WI38 (cell line): Measurements from ENCODE around the gene SYTL3.

Experiments
- H3K4me3 ChIP-seq: 2 replicates; pipeline ENCODE4 v1.5.1; 2011; ENCODE audit warnings: low read depth, mild to moderate bottlenecking, control low read depth, low read length
- TF ChIP-seq, protein P1 (sequence below): IDR thresholded peaks from 2 replicates; pipeline ENCODE4 v1.5.1; 2012; ENCODE audit warnings: low read depth, mild to moderate bottlenecking, control low read depth, low read length

Gene SYTL3

DNA sequence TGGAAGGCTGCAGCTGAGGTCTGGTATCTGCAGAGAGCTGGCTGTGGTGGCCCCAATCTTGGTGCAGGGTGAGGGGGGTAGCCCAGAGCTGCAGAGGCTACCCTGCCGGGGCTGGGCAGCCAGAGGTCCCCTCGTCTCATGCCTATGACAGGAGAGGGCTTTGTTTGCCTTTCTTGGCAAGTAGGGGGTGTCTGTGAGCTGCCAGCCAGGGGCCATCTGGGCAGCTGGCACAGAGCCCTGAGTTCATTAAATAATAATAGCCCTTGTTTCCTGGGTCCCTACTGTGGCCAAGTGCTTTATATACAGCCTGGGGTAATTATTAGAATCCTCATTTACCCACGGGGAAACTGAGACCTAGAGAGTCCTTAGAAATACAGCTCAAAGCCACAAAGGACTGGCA lies 102.8 kb downstream of the SYTL3 start:
- no peak overlapping the region for H3K4me3 ChIP-seq

GRCh38 chr6:158753811-158754210 lies 104.0 kb downstream of the SYTL3 start:
- no peak overlapping the region for H3K4me3 ChIP-seq
- TF ChIP-seq, protein P1, sequence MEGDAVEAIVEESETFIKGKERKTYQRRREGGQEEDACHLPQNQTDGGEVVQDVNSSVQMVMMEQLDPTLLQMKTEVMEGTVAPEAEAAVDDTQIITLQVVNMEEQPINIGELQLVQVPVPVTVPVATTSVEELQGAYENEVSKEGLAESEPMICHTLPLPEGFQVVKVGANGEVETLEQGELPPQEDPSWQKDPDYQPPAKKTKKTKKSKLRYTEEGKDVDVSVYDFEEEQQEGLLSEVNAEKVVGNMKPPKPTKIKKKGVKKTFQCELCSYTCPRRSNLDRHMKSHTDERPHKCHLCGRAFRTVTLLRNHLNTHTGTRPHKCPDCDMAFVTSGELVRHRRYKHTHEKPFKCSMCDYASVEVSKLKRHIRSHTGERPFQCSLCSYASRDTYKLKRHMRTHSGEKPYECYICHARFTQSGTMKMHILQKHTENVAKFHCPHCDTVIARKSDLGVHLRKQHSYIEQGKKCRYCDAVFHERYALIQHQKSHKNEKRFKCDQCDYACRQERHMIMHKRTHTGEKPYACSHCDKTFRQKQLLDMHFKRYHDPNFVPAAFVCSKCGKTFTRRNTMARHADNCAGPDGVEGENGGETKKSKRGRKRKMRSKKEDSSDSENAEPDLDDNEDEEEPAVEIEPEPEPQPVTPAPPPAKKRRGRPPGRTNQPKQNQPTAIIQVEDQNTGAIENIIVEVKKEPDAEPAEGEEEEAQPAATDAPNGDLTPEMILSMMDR: no peak

More for the DNA sequence above, 102.8 kb downstream of the SYTL3 start:
- TF ChIP-seq, protein P1: no peak

DNA sequence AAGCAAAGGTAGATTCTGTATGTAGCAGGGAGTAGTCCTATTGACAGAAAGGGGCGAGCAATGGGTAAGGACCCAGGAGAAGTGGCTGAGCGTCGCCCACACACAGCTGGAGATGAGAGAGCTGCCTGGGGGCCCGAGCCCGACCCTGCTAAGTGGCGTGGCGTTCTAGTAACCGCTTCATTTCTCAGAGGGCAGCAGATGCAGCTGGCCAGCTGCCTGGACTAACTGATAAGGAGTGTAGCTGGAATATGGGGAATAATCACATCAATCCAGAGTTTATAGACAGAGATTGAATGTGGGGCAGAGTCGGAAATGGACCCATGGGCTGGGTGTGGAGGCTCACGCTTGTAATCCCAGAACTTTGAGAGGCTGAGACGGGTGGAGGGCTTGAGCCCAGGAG lies 104.9 kb downstream of the SYTL3 start:
- TF ChIP-seq, protein P1: no peak
- H3K4me3 ChIP-seq: no peak overlapping the region

DNA sequence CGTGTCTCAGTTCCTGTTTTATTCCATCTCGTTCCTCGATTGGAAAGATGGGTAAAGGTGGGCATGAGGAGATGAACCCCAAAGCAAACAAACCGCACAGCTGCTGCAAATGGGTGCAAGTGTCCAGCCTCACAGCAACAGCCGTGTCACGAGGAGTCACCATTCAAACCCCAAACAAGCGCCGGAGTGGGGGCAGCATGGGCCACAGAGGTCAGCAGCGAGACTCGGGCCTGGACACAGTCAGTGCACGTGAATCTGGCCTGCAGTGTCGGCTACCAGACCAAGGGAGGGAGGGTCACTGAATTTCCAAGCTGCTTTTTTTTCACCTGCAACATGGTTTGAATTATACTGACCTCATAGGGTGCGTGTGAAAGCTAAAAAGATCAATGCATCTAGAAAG lies 105.8 kb downstream of the SYTL3 start:
- TF ChIP-seq, protein P1: no peak
- H3K4me3 ChIP-seq: no peak overlapping the region

GRCh38 chr6:158756126-158756525 lies 106.3 kb downstream of the SYTL3 start:
- H3K4me3 ChIP-seq: no peak overlapping the region
- TF ChIP-seq, protein P1: no peak

GRCh38 chr6:158756977-158757752 lies 107.3 kb downstream of the SYTL3 start:
- TF ChIP-seq, protein P1: no peak
- H3K4me3 ChIP-seq: no peak overlapping the region

DNA sequence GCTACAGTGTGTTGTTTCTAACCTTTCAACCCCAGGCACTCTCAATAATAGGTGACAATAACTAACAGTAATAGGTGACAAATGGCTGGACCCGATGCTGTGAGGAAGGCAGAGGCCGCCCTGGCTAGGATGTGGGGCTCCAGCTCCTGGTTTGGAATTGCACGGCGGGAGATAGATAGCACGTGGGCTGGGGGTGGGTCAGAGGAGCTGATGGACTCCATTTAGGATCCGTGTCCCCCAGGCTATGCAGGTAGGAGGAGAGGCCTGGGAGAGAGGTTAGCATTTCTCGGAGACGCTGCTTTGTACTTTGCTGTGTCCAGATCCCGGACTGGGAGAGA lies 107.9 kb downstream of the SYTL3 start:
- TF ChIP-seq, protein P1: no peak
- H3K4me3 ChIP-seq: no peak overlapping the region
